DMS53 treated with DMSO at 0.1 percent for 48 hours (cell line): Measurements from ENCODE around the gene B4GALT5.
"Not testable (repeated sequence)": the region's sequence is repeated elsewhere in the genome, so short reads cannot be mapped to it uniquely, and the experiment has no call there.

Experiments
- DNase-seq: peaks from one replicate; lab custom pipeline; 2025; ENCODE audit not compliant: unreplicated experiment; lab: John Stamatoyannopoulos, UW

The B4GALT5 gene

DNA sequence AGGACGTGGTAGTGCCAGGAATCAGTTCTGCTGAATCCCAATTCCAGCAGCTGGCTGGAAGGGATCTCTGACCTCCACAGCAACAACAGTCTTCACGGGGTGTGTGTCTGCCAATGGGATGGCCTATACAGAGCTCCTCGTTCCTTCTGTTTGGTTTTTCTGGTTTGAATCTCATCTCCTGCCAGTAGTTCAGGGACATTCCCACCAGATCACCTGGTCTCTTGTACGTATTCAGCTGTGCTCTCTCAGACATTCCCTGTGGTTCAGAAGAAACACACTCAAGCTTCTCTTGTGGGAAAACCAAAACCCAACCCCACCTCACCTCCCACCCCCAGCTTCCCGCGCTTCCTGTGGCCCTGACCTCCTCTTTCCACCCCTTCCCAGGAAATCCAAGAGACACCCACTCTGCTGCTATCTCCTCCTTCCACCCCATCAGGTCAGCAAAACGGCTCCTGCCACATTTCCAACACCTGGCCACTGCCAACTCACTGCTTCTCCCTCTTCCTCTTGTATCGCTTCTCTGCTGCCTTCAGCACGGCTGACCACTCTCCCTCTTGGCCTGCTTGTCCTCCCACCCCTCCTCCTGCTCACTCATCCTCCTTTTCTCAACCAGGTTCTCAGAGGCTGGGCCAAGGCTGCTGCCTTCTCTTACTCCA is 82.5 kb downstream of the B4GALT5 start:
- DNase-seq: no peak

- DNase-seq: no peak
Measured at GRCh38 chr20:49630396-49630951, 83.2 kb downstream of the B4GALT5 start.

DNA sequence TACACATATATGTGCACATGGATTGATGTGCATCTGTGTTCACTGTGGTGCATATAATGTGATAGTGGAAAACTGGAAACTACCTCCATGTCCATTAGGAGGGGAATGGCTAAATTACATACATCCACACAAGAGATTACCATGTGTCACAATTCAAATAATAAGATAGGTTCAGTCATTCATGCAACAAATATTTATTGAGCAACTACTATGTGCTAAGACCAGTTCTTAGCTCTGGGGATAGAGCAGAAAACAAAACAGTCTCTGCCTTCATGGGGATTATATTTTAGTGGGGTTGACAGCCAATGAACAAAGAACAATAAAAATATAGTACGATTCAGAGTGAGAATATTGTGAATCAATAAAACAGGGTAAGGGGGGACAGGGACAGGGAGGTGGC is 84.1 kb downstream of the B4GALT5 start:
- DNase-seq: no peak

GRCh38 chr20:49628280-49628679 is 85.4 kb downstream of the B4GALT5 start:
- not testable (repeated sequence) for DNase-seq

DNA sequence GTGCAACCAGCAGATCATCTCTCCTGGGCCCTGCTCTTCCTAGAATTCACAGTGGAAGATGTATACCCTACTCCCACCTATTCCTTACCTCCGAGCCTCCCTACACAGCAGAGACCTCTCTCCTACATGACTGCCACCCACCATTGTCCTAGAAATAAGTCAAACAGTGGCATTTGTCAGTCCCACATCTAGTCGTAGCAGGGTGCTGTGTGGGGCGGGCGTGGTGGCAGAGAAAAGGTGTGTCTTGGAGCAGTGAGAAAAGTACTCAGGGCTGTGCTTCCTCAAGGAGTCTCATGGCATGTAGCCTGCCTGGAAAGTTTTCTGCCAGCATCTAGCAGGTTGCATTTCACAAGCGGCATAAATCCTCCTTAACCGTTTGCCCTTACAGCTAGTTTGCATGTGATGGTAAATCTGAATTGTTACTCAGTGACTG is 86.3 kb downstream of the B4GALT5 start:
- no peak for DNase-seq

DNA sequence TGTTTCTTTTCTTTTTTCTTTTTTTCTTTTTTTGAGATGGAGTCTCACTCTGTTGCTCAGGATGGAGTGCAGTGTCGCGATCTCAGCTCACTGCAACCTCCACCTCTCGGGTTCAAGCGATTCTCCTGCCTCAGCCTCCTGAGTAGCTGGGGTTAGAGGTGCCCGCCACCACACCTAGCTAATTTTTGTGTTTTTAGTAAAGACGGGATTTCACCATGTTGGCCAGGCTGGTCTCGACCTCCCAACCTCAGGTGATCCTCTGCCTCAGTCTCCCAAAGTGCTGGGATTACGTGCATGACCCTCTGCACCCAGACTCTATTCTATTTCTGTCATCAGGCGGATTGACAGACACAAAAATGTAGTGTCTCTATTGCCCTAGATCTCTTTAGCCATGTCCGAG is 88.7 kb downstream of the B4GALT5 start:
- DNase-seq: not testable (repeated sequence)

DNA sequence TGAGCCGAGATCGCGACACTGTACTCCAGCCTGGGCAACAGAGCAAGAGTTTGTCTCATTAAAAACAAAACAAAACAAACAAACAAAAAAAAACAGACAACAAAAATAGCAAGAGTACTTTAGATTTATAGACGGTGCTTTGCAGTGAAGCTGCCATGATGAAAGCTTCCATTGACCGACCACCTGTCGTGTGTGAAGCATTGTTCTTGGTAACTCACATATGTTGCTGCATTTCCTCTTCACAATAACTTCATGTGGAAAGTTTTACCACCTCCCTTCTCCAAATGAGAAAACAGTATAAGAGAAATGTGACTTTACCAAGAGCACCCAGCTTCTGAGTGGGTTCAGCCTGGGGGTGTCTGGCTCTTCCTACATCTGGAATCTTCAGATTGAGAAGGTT is 89.4 kb downstream of the B4GALT5 start:
- DNase-seq: no peak

DNA sequence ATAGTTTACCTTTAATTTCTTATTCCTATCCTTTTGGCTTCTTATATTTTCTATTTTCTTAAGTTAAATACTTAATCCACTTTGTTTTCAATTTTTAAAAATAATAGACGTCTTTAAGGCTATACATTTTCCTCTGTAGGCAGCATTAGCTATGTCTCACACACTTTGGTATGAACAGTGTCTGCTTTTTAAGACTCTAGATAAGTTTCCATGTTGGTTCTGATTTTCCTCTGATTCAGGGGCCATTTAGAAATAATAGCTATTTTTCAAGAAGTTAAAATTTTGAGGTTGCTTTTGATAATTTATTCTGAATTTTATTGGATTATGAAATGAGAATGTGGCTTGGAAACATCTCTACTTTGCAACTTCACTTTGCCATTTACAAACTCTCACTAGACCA is 91.4 kb downstream of the B4GALT5 start:
- DNase-seq: no peak

- DNase-seq: no peak
Measured at GRCh38 chr20:49620364-49621240, 93.1 kb downstream of the B4GALT5 start.

GRCh38 chr20:49619113-49620048 is 94.3 kb downstream of the B4GALT5 start:
- no peak for DNase-seq

DNA sequence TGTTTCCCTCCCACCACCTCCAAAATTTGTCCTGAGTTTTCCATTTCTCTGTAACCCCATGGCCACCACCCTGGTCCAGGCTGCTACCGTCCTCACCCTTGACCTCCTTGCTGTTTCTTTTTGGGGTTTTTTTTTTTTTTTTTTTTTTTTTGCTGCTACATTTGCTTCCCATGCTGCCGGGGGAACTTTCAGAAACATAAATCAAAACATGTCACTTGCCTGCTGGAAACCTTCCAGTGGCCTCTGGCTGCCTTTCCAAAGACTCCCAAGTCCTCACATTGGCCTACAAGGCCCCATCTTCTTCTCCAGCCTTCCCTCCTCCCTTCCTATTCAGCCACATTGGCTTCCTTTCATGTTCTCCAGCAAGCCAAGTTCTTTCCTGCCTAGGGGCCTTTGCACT is 95.4 kb downstream of the B4GALT5 start:
- DNase-seq: no peak

DNA sequence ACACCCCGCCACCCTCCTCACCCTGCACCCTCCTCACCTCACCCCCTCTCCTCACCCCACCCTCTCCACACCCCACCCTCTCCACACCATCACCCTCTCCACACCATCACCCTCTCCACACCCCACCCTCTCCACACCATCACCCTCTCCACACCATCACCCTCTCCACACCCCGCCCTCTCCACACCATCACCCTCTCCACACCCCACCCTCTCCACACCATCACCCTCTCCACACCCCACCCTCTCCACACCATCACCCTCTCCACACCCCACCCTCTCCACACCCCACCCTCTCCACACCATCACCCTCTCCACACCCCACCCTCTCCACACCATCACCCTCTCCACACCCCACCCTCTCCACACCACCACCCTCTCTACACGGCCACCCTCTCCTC is 96.3 kb downstream of the B4GALT5 start:
- not testable (repeated sequence) for DNase-seq

GRCh38 chr20:49616154-49617007 is 97.3 kb downstream of the B4GALT5 start:
- no peak for DNase-seq

- DNase-seq: no peak
Measured at GRCh38 chr20:49615401-49616153, 98.1 kb downstream of the B4GALT5 start.

- not testable (repeated sequence) for DNase-seq
Measured at GRCh38 chr20:49615051-49615400, 98.7 kb downstream of the B4GALT5 start.

- no peak for DNase-seq
Measured at GRCh38 chr20:49614338-49615050, 99.2 kb downstream of the B4GALT5 start.

GRCh38 chr20:49612127-49612738 is 101.4 kb downstream of the B4GALT5 start:
- DNase-seq: no peak

DNA sequence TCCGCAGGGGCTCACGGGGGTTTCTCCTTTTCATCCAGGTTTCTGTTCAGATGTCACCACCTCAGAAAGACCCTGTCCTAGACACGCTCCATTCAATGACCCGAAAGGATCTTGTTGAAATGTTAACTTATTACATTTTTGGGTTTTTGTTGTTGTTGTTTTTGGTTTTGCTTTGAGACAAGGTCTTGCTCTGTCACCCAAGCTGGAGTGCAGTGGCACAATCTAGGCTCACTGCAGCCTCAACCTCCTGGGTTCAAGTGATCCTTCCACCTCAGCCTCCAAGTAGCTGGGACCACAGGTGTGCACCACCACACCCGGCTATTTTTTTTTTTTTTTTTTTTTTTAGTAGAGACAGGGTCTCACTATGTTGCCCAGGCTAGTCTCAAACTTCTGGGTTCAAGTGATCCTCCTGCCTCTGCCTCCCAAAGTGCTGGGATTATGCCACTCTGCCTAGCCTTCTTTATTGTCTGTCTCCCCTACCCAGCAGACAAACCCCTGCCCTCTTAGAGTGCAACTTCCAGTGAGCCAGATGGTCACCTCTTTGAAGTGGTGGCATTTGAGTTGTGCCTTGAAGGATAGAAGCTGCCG is 102.0 kb downstream of the B4GALT5 start:
- not testable (repeated sequence) for DNase-seq
